ENCODE data around the gene DDX18.

DDX18 gene

GRCh38 chr2:117875786-117876185, 61.3 kb downstream of the DDX18 start:
- ChIA-PET CTCF (no interaction called here), POLR2A (no interaction called here)
- DNase-seq (ENCODE audit: extremely low spot score) = no peak
- no peak for TF ChIP-seq CTCF (IDR thresholded peaks at IDR 0.05; ENCODE audit: control extremely low read depth, extremely low read depth, low read depth, missing control alignments)

- DNase-seq (ENCODE audit: extremely low spot score) = no peak
- no peak for TF ChIP-seq CTCF (IDR thresholded peaks at IDR 0.05; ENCODE audit: control extremely low read depth, extremely low read depth, low read depth, missing control alignments)
- POLR2A ChIA-PET = no interaction called here
- CTCF ChIA-PET = no interaction called here
Observed at GRCh38 chr2:117879003-117879402, 64.5 kb downstream of the DDX18 start.
